Right lobe of liver (tissue), 6 donors: ENCODE data around the gene AASDHPPT. TPM values are rescaled to one million over a fixed set of nuclear protein-coding genes. Genes with fewer than 3 reads are reported as not detected.

Source experiments
- ATAC-seq, 4 donors: fragments of 200-7000 bp; cut with Tn5 transposase; one replicate each; pipeline ENCODE4 v1.9.1; 2020; ENCODE audit warnings: mild to moderate bottlenecking in 4 of 4, moderate library complexity in 4 of 4
- DNase-seq, 3 donors: peaks; one replicate each; pipeline ENCODE4 v3.0.0-alpha.2; 2020
- H3K27ac ChIP-seq, 3 donors: fragments of 200-600 bp; one replicate each; pipeline ENCODE4 v1.8.0; 2022
- H3K27me3 ChIP-seq, 2 donors: fragments of 200-600 bp; one replicate each; pipeline ENCODE4 v1.8.0; 2022
- H3K36me3 ChIP-seq, 4 donors: fragments of 200-600 bp; sonication (generic) in 1 of 4; one replicate each; pipeline versions ENCODE4 v1.5.1 to v1.8.0; 2017 to 2022; ENCODE audit warnings: control low read depth in 1 of 4
- H3K4me1 ChIP-seq, 4 donors: fragments of 200-600 bp; sonication (generic) in 1 of 4; one replicate each; pipeline versions ENCODE4 v1.5.1 to v1.8.0; 2017 to 2022; ENCODE audit warnings: control low read depth in 1 of 4
- H3K4me3 ChIP-seq, 3 donors: fragments of 200-600 bp; one replicate each; pipeline ENCODE4 v1.8.0; 2022
- H3K9me3 ChIP-seq, 4 donors: fragments of 200-600 bp; sonication (generic) in 1 of 4; one replicate each; pipeline versions ENCODE4 v1.5.1 to v1.8.0; 2017 to 2022; ENCODE audit warnings: control low read depth in 1 of 4
- CTCF ChIP-seq, 4 donors: fragments of 200-600 bp in 3 of 4; fragments of 450-650 bp in 1 of 4; IDR thresholded peaks; one replicate each; pipeline versions ENCODE4 v1.5.1 to v1.8.0; 2016 to 2022; ENCODE audit warnings: antibody characterized with exemption in 4 of 4, mild to moderate bottlenecking in 2 of 4
- POLR2A ChIP-seq: fragments of 450-650 bp; IDR thresholded peaks from one replicate; pipeline ENCODE4 v1.6.1; 2017; ENCODE audit warnings: antibody characterized with exemption, mild to moderate bottlenecking
- WGBS: methylation state at CpG from one replicate; pipeline ENCODE4 v1.1.6; 2018; ENCODE audit warnings: low coverage, low lambda C conversion rate; ENCODE audit not compliant: insufficient coverage; ENCODE audit errors: missing lambda C conversion rate; 5-methylcytosine and 5-hydroxymethylcytosine counted together
- intact Hi-C, 2 donors: fragments of 100-400 bp; cut with DNase I; formaldehyde crosslinking; loops; one replicate each; pipeline versions ENCODE4 v1.11.2 to v1.14.1; 2022
- total RNA-seq, 6 experiments: library from RNA; depleted of rRNA in 2 of 6; stranded (reverse); fragments of >200 nt in 2 of 6; fragmentation: NEBNext Ultra II Directional in 3 of 6; extraction: Animal tissue kit (Norgen Biotek cat#: 25700) in 3 of 6; gene quantifications; one replicate each; pipeline versions ENCODE4 v1.1.0 to v1.2.4, GENCODE V29; 2016 to 2023
- donor health status: DM: no; HTN: yes; CAD: no.
- donor health status: DM: no; HTN: no; CAD: no.
- donor health status: DM: no; HTN: no; CAD: no.
- donor health status: DM: no; HTN: yes; CAD: no.
- donor health status: DM: no; HTN: yes; CAD: no.

AASDHPPT gene
- total RNA-seq, 6 experiments from 2014 or later = 15.4 to 30.5 (median 23.0) TPM

DNA sequence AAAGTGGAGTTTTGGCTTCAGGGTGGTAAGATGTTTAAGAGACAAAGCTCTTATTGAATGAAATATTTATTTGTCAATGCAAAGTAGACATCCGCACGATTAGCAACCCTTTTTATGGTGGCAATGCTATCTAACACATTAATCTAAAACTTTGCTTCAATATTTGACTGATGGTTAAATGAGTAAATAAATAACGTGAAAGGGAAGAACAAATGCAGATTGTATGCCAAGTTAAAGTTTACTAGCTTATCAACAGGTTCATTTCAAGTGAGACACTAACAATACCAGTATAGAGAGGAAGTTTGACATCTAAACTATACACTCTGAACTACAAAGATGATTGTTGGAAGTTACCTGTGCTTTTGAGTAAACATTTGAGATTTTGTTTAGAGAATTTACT is 50.1 kb downstream of the AASDHPPT start:
- no peaks in the 10 kb centered on the region for H3K36me3 ChIP-seq
- H3K4me1 ChIP-seq = no peaks in the 10 kb centered on the region
- H3K9me3 ChIP-seq = no peaks in the 10 kb centered on the region
- ATAC-seq (no peak), DNase-seq (no peak)
- no peak overlapping the region for H3K27ac ChIP-seq
- TF ChIP-seq CTCF (IDR thresholded peaks at IDR 0.05) (no peak), POLR2A (no peak)
- H3K27me3 ChIP-seq = no peaks in the 10 kb centered on the region
- WGBS = 48% methylated on average over 3 of the region's 3 CpGs
- intact Hi-C loops = no loop called here
- H3K4me3 ChIP-seq = no peak overlapping the region

GRCh38 chr11:106128740-106129139 is 51.3 kb downstream of the AASDHPPT start:
- no peak for DNase-seq
- ATAC-seq = no peak
- H3K36me3 ChIP-seq = no peaks in the 10 kb centered on the region
- 38% methylated on average over 2 of the region's 2 CpGs for WGBS
- no peaks in the 10 kb centered on the region for H3K9me3 ChIP-seq
- H3K4me1 ChIP-seq = no peaks in the 10 kb centered on the region
- no peak overlapping the region for H3K4me3 ChIP-seq
- TF ChIP-seq CTCF (IDR thresholded peaks at IDR 0.05) (no peak), POLR2A (no peak)
- intact Hi-C loops = no loop called here
- no peak overlapping the region for H3K27ac ChIP-seq
- no peaks in the 10 kb centered on the region for H3K27me3 ChIP-seq

- intact Hi-C loops = no loop called here
- no peak for TF ChIP-seq POLR2A
- no peak for TF ChIP-seq CTCF (IDR thresholded peaks at IDR 0.05)
- no peaks in the 10 kb centered on the region for H3K4me1 ChIP-seq
- WGBS = 81% methylated on average over 2 of the region's 2 CpGs
- ATAC-seq (no peak), DNase-seq (no peak)
- no peaks in the 10 kb centered on the region for H3K9me3 ChIP-seq
- H3K4me3 ChIP-seq = no peak overlapping the region
- H3K27ac ChIP-seq = no peak overlapping the region
- H3K27me3 ChIP-seq = no peaks in the 10 kb centered on the region
- no peaks in the 10 kb centered on the region for H3K36me3 ChIP-seq
Measured at GRCh38 chr11:106131998-106132397, 54.5 kb downstream of the AASDHPPT start.

- no peak for ATAC-seq
- intact Hi-C loops = no loop called here
Measured at GRCh38 chr11:106132582-106133354, 55.3 kb downstream of the AASDHPPT start.

More at GRCh38 chr11:106132582-106133354, 55.3 kb downstream of the AASDHPPT start:
- Histone ChIP-seq H3K27ac (no peak overlapping the region), H3K36me3 (no peaks in the 10 kb centered on the region), H3K4me3 (no peak overlapping the region), H3K4me1 (no peaks in the 10 kb centered on the region), H3K9me3 (no peaks in the 10 kb centered on the region), H3K27me3 (no peaks in the 10 kb centered on the region)
- 58% methylated on average over 3 of the region's 3 CpGs for WGBS
- no peak for DNase-seq
- TF ChIP-seq POLR2A (no peak), CTCF (IDR thresholded peaks at IDR 0.05) (no peak)
